ENCODE results near the gene CCS.

Gene CCS

GRCh38 chr11:66547662-66548009 is 45.3 kb upstream of the CCS start:
- no peak for TF ChIP-seq CTCF (conservative IDR thresholded peaks at IDR 0.05; ENCODE audit: low read length)
- DNase-seq (ENCODE audit: low read depth): no peak
- H3K4me3 ChIP-seq (ENCODE audit: low read length): no peak overlapping the region

GRCh38 chr11:66548041-66548440 is 44.9 kb upstream of the CCS start:
- no peak for DNase-seq (ENCODE audit: low read depth)
- TF ChIP-seq CTCF (conservative IDR thresholded peaks at IDR 0.05; ENCODE audit: low read length): no peak
- H3K4me3 ChIP-seq (ENCODE audit: low read length): no peak overlapping the region

- no peak overlapping the region for H3K4me3 ChIP-seq (ENCODE audit: low read length)
- DNase-seq (ENCODE audit: low read depth): no peak
- no peak for TF ChIP-seq CTCF (conservative IDR thresholded peaks at IDR 0.05; ENCODE audit: low read length)
These were observed 44.0 kb upstream of the CCS start for GRCh38 chr11:66548774-66549630.

GRCh38 chr11:66549696-66550095 is 43.3 kb upstream of the CCS start:
- no peak overlapping the region for H3K4me3 ChIP-seq (ENCODE audit: low read length)
- no peak for TF ChIP-seq CTCF (conservative IDR thresholded peaks at IDR 0.05; ENCODE audit: low read length)
- DNase-seq (ENCODE audit: low read depth): no peak

GRCh38 chr11:66550887-66551286 is 42.1 kb upstream of the CCS start:
- TF ChIP-seq CTCF (conservative IDR thresholded peaks at IDR 0.05; ENCODE audit: low read length): no peak
- no peak for DNase-seq (ENCODE audit: low read depth)
- H3K4me3 ChIP-seq (ENCODE audit: low read length): no peak overlapping the region

GRCh38 chr11:66554602-66555001 is 38.4 kb upstream of the CCS start:
- TF ChIP-seq CTCF (conservative IDR thresholded peaks at IDR 0.05; ENCODE audit: low read length): no peak
- DNase-seq (ENCODE audit: low read depth): no peak
- H3K4me3 ChIP-seq (ENCODE audit: low read length): no peak overlapping the region

GRCh38 chr11:66555416-66555815 is 37.6 kb upstream of the CCS start:
- no peak overlapping the region for H3K4me3 ChIP-seq (ENCODE audit: low read length)
- DNase-seq (ENCODE audit: low read depth): no peak
- TF ChIP-seq CTCF (conservative IDR thresholded peaks at IDR 0.05; ENCODE audit: low read length): no peak

All from AG10803 (cell line).